Measurements from ENCODE around the gene SELL.

- TF ChIP-seq CTCF (IDR thresholded peaks at IDR 0.05) (no peak), ZFX (IDR thresholded peaks at IDR 0.05; ENCODE audit: borderline replicate concordance) (no peak)
These were observed 15.4 kb upstream of the SELL start for GRCh38 chr1:169726851-169727250.

Measured in 22Rv1 (cell line).